ENCODE data around the gene SFXN5. TPM values are rescaled to one million over a fixed set of nuclear protein-coding genes. Genes with fewer than 3 reads are reported as not detected.

The SFXN5 gene
- total RNA-seq, 4 donors from 2014 or later = 5.7 to 11.8 (median 6.7) TPM

GRCh38 chr2:72952961-72953360, 118.6 kb downstream of the SFXN5 start:
- no peaks in the 10 kb centered on the region for H3K27me3 ChIP-seq
- TF ChIP-seq POLR2AphosphoS5 (IDR thresholded peaks at IDR 0.05) = no peak
- TF ChIP-seq CTCF (IDR thresholded peaks at IDR 0.05) = no peak
- no peak for TF ChIP-seq EP300 (IDR thresholded peaks at IDR 0.05)
- no peak for TF ChIP-seq POLR2A (IDR thresholded peaks at IDR 0.05)
- no peak for ATAC-seq
- peaks cover 0 to 23% of the 10 kb centered on the region in 2 donors for H3K36me3 ChIP-seq
- H3K9me3 ChIP-seq = no peaks in the 10 kb centered on the region
- H3K27ac ChIP-seq = no peak overlapping the region
- H3K4me3 ChIP-seq = no peak overlapping the region
- 80% methylated on average over 2 of the region's 14 CpGs; no CpG with 5 or more reads in 1 of the 2 donors for WGBS, 2 donors (ENCODE audit: low coverage in 1 of 2)
- H3K4me1 ChIP-seq = no peaks in the 10 kb centered on the region

GRCh38 chr2:72952110-72952823, 119.2 kb downstream of the SFXN5 start:
- TF ChIP-seq POLR2AphosphoS5 (IDR thresholded peaks at IDR 0.05) (no peak), POLR2A (IDR thresholded peaks at IDR 0.05) (no peak), EP300 (IDR thresholded peaks at IDR 0.05) (no peak), CTCF (IDR thresholded peaks at IDR 0.05) (no peak)
- WGBS, 2 donors (ENCODE audit: low coverage in 1 of 2) = 80 to 86% methylated on average over 6 of the region's 8 CpGs
- no peak for ATAC-seq

GRCh38 chr2:72951303-72952095, 120.0 kb downstream of the SFXN5 start:
- 80 to 90% methylated on average over 2 to 3 of the region's 8 CpGs for WGBS, 2 donors (ENCODE audit: low coverage in 1 of 2)
- peaks cover 0 to 10% of the 10 kb centered on the region in 2 donors for H3K36me3 ChIP-seq
- H3K27me3 ChIP-seq = no peaks in the 10 kb centered on the region
- no peak for TF ChIP-seq CTCF (IDR thresholded peaks at IDR 0.05)
- no peak for TF ChIP-seq POLR2A (IDR thresholded peaks at IDR 0.05)
- TF ChIP-seq EP300 (IDR thresholded peaks at IDR 0.05) = no peak
- no peak for TF ChIP-seq POLR2AphosphoS5 (IDR thresholded peaks at IDR 0.05)
- H3K27ac ChIP-seq = no peak overlapping the region
- no peaks in the 10 kb centered on the region for H3K9me3 ChIP-seq
- H3K4me1 ChIP-seq = no peaks in the 10 kb centered on the region
- H3K4me3 ChIP-seq = no peak overlapping the region
- no peak for ATAC-seq

More at GRCh38 chr2:72952110-72952823, 119.2 kb downstream of the SFXN5 start:
- Histone ChIP-seq H3K36me3 (peaks cover 0 to 16% of the 10 kb centered on the region in 2 donors), H3K9me3 (no peaks in the 10 kb centered on the region), H3K27me3 (no peaks in the 10 kb centered on the region), H3K27ac (no peak overlapping the region), H3K4me1 (no peaks in the 10 kb centered on the region), H3K4me3 (no peak overlapping the region)

GRCh38 chr2:72950558-72951255, 120.8 kb downstream of the SFXN5 start:
- Histone ChIP-seq H3K4me3 (no peak overlapping the region), H3K36me3 (peaks cover 0 to 2% of the 10 kb centered on the region in 2 donors), H3K27me3 (no peaks in the 10 kb centered on the region), H3K4me1 (no peaks in the 10 kb centered on the region), H3K9me3 (no peaks in the 10 kb centered on the region), H3K27ac (no peak overlapping the region)
- WGBS, 2 donors (ENCODE audit: low coverage in 1 of 2) = 58 to 87% methylated on average over 2 to 3 of the region's 13 CpGs
- ATAC-seq = no peak
- TF ChIP-seq POLR2A (IDR thresholded peaks at IDR 0.05) = no peak
- no peak for TF ChIP-seq POLR2AphosphoS5 (IDR thresholded peaks at IDR 0.05)
- TF ChIP-seq CTCF (IDR thresholded peaks at IDR 0.05) = no peak
- no peak for TF ChIP-seq EP300 (IDR thresholded peaks at IDR 0.05)
